Measurements from ENCODE around the gene MMP2. TPM values are rescaled to one million over a fixed set of nuclear protein-coding genes. Genes with fewer than 3 reads are reported as not detected.

Gene MMP2
- 121 TPM for total RNA-seq

DNA sequence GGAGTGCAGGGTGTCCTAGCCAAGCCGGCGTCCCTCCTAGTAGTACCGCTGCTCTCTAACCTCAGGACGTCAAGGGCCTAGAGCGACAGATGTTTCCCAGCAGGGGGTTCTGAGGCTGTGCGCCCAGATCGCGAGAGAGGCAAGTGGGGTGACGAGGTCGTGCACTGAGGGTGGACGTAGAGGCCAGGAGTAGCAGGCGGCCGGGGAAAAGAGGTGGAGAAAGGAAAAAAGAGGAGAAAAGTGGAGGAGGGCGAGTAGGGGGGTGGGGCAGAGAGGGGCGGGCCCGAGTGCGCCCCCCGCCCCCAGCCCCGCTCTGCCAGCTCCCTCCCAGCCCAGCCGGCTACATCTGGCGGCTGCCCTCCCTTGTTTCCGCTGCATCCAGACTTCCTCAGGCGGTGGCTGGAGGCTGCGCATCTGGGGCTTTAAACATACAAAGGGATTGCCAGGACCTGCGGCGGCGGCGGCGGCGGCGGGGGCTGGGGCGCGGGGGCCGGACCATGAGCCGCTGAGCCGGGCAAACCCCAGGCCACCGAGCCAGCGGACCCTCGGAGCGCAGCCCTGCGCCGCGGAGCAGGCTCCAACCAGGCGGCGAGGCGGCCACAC, at the start of gene MMP2:
TSS of gene MMP2 (plus strand) at position 372 of the 603 bp plus-strand sequence. CDS start 282 bp downstream, outside the sequence.
- DNase-seq (ENCODE audit: low spot score): peak; percentile 79

DNA sequence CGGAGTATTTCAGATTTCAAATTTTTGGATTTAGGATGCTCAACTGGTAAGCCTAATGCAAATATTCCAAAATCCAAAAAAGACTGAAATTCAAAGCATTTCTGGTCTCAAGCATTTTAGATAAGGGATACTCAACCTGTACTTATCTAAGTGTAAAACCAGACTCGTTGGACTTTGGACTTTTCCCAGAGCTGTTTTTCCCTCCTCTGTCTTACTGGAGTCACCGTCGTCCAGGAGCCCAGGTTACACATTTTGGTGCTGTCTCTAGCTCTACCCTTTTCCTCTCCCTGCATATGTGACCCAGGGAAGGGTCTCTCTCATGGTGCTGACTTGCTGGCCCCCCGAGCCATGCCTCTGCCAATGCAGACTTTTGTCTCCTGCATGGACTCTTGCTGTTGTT, 46.0 kb upstream of the MMP2 start:
- no peak for DNase-seq (ENCODE audit: low spot score)

DNA sequence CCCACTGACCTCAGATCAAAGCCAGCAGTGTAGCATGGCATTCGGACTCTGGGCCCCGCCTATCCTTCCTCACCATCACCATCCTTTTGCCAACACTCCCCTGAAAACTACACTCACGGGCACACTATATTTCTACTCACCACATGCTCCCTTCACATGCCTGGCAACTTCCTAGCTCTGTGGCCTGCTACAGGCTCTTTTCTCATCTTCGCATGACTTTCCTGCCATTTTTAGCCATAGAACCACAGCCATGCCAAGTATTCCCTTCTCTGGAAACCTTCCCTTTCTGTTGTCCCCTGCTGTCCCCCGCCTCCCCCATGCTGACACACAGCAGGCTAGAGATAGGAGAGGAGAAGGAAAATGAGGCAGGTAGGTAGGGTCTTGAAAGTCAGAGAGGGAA, 45.5 kb upstream of the MMP2 start:
- no peak for DNase-seq (ENCODE audit: low spot score)

DNA sequence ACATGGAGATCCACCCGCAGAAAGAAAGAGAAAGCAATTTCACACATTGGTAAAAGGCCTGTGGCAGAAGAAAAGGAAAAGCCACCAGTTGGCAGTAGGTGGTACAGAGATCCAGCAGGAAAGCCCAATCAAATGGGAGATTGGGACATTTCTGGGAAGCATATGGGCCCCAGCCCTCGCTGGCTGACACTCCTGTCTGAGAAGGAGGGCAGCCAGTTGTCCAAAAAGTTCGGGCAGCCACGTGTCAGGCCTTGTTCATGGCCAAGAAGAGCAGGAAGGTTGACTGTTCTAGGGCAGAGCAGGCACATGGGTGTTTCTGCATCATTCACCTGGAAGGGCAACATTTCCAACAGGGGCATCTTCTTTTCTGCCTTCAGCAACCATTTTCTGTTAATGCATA, 45.0 kb upstream of the MMP2 start:
- no peak for DNase-seq (ENCODE audit: low spot score)

DNA sequence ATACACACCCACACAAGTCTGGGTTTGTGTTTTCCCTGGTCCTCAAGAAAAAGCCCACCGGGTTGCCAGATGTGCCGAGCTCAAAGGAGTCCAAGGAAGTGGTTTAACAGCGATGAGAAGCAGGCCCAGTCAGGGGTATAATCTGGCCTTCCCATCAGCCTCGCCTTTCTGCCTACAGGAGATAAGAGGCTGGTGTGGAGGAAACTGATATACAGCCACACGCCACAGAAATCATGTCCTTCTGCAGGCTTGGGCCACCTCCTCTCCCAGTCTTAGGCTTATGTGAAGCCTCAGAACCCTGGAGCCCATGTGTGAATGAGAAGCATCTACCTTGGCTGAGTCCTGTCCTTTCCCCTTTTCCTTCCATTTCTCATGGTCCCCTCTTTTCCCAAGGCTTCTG, 43.6 kb upstream of the MMP2 start:
- no peak for DNase-seq (ENCODE audit: low spot score)

DNA sequence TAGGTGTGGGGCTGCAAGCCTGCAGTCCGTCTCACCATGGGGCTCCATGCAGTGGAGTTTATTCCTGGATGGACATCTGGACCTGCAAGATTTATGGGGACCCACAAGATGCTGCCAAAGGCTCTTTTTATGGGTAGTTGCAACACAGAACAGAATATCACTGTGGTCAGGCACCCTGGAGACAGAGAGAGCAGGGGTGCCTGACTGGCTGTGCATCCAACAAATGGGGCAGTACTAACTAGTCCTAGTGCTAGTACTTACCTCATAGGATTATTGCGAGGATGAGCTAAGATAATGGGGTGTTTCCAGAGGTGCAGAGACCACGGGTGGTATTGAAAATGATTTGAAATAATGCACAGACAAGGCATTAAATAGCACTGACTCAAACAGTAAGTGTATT, 42.4 kb upstream of the MMP2 start:
- no peak for DNase-seq (ENCODE audit: low spot score)

DNA sequence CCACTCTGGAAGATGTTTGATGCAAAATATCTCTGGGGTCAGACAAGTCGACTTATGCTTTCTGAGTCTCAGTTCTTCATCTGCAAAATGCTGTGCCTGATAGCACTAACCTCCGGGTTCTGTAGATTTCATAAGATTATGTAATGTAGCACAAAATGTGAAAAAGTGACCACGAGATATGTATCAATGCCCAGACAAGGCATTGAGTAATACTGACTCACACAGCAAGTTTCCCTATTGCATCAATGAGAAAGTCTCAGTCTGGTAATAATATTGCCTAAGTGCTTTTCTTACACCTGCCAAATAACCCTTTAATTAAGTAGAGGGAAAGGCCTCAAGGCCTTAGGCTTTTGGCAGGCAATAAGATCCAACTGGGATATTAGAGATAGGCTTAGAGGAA, 41.4 kb upstream of the MMP2 start:
- DNase-seq (ENCODE audit: low spot score): no peak

DNA sequence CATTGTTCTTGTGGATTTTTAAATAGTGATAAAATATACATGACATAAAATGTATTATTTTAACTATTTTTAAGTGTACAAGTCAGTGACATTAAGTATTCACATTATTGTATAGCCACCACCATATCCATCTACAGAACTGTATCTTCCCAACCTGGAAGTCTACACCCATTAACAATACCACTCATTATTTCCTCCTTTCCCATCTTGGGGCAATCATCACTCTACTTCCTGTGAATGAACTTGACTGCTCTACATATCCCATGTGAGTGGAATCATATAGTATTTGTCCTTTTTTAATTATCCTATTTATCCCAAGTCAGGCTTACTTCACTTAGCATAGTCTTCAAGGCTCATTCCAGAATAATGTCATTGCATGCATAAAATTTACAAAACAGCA, 40.7 kb upstream of the MMP2 start:
- DNase-seq (ENCODE audit: low spot score): no peak

DNA sequence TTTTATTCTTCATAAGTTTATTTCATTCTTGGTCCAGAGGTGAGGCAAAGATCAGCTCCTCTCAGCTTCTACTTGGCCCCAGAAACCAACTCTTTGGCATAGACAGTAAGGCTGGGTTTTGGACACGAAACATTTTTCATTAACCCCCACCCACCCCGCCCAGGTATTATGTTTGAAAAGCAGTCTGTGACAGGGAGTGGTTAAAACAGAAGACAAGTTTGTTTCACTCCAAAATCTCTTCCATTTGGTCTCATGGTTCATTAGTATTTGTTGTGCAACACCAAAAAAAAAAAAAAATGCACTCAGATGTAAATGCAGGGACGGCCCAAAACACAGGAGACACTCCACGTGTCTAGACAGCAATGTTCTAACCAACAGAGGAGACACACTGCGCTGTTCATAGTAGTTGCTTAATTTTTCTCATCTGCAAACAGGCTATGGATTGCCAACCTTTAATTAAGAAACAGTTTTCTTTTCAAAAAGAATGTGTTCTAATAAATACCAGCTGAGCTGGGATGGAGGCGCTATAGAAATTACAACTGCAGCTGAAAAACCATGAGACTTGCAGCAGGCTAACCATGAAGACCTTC, 39.8 kb upstream of the MMP2 start:
- no peak for DNase-seq (ENCODE audit: low spot score)

DNA sequence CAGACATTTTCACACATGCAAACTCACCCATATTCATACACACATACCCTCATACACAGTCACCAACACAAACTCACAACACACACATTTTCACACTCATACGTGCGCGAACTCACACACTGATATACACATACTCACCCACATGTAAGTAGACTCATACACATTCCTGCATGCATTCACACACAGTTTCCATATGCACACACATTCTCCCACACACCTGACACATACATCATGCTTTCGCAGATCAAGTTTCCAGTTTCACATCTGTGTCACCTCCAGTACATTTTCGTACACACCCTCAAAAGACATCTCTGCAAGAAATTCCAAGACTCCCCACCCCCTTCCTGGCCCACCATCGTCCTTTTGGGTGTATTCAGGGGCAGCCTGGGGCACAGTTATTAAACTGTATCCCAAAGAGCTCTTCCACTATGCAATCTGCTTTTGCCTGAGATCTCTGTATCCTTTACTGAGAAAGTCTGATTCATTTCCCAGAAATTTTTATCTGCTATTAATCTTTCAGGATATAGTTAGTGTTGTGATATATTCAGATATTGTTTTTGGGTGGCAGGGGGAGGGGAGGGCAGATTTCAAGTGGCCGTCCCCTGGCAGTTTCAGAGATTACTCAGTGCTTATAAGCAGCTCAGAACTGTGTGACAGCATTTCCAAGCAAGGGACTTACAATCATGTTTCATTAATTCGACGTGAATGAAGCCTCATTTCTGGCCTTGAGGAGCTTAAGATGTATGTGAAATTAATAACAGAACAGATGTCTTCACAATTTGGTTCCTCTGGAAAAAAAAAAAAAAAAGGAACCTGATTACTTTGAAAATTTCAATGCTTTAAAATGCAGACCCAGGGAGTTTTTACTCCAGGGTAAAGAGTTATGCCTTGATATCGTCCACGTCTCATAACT, 35.3 kb upstream of the MMP2 start:
- no peak for DNase-seq (ENCODE audit: low spot score)

DNA sequence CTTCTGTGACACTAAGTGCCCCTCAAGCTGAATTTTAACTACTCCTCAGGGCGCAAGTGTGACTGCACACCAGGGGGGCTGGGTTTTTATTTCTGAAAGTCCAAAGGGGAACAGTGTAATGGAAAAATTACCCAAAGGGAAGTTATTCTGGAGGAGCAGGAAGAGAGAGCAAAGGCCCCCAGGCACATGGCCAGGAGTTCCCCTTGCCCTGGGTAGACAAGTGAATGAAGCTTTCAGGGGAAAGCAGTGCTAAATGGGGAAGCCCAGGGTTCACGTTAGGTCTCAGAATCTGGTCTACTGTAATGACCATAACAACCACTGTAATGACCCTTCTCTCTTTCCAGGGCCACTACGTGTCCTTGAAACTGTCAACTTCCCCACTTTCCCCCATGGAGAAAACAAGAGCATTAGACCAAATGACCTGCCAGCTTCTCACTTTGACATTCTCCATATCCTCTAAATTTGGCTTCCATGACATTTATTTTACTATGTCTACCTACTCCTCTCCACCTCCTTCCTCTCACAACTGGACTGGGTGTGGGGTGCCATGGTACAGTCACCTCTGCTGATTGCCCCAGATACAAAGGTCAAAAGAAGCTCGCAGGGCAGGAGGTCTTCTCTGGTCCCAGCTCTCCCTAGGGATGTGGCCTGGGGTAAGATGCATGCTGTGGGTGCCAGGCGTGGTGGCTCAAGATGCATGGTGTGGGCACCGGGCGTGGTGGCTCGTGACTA, 34.1 kb upstream of the MMP2 start:
- no peak for DNase-seq (ENCODE audit: low spot score)

DNA sequence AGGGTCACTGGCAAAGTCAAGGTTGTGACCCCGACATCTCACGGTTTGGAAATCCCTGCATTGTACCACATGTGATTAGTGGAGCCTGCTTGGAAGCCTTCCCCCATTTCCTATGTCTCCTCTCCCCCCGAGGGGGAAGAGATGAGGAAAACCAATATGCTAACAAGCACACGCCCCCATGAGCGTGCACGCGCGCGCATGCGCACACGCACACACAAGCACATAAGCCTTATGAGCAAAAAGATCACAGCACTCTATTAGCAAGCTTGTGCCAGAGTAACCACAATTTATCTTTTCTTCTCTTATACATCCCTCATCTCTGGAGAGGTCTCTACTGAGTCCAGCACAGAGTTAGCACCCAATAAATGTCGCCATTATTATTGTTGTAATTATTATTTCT, 31.8 kb upstream of the MMP2 start:
- no peak for DNase-seq (ENCODE audit: low spot score)

DNA sequence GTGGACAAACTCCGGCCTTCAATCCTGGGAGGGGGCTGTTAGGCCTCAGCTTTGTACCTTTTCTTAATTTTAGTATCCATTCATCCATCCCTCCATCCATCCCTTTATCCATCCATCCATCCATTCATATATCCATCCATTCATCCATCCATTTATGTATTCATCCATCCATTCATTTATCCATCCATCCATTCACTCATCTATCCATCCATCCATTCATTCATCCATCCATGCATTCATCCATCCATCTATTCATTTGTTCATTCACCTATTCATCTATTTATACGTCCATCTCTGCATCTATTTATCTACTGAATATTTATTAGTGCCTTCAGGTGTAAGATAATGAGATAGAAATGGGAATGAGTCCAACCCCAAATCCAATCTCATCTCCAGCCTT, 26.0 kb upstream of the MMP2 start:
- DNase-seq (ENCODE audit: low spot score): no peak

DNA sequence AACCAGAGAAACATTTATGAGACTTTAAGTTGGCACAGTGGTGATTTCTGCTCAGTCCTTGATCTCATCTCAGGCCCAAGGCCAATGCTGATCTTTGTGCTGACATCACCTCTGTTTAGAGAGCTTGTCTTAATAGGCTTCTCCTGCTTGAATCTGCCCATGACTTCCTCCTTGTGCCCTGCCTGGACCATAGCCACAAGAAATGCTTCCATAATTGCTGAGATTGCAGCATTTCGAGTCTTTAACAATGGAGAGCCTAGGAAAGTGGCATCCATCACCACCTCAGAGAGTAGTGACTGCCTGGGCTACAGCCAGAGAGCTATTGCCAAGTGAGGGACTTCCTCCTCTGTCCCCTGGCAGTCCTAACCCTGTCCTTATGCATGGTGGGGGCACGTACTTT, 25.1 kb upstream of the MMP2 start:
- no peak for DNase-seq (ENCODE audit: low spot score)

DNA sequence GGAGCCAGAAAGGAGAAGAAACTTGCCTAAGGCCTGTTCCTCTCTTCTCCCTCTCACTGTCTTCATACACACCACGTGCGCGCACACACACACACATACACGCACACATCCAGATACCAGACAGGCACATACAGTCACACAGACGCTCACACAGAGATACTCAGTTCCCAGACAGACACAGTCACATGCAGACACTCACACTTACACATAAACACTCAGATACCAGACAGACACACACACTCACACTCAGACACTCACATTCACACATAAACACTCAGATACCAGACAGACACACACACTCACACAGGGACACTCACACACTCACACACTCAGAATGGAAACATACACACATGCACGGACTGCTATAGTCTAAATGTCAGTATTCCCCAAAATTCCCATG, 24.1 kb upstream of the MMP2 start:
- no peak for DNase-seq (ENCODE audit: low spot score)

DNA sequence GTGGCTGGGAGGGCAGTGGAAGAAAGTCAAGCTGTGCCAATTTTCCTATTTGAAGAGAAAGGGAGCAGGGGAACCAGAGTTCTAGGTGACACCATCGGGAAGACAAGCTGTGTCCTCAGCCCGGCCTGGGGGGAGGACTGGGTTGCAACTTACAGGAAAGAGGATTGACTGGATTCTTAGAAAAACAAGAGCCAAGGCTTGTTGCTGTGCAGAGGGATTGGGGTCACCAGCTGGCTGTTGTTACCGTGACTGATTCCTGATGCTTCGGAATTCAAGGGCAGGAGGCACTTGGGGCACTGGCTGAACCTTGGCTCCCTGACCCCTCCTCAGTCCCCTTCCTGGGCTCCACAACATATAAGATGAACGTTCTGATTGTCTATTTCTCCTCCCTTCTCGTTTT, 16.8 kb upstream of the MMP2 start:
- DNase-seq (ENCODE audit: low spot score): no peak

DNA sequence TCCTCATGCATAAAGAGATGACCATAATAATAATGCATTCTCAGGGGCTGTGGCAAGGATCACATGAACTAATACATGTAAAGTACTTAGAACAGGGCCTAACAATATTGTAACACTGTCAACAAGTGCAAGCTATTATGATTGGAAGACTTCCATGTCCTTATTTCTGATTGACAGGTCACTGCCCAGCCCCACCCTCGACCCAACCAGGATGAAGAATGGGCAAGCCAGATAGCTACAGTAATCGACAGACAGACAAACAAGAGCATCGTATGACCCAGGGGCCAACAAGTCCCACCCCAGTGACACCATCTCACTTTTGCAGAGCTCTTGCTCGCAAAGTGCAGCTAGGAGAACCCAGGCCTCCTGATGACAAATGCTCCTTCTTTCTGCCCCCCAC, 14.6 kb upstream of the MMP2 start:
- DNase-seq (ENCODE audit: low spot score): no peak

DNA sequence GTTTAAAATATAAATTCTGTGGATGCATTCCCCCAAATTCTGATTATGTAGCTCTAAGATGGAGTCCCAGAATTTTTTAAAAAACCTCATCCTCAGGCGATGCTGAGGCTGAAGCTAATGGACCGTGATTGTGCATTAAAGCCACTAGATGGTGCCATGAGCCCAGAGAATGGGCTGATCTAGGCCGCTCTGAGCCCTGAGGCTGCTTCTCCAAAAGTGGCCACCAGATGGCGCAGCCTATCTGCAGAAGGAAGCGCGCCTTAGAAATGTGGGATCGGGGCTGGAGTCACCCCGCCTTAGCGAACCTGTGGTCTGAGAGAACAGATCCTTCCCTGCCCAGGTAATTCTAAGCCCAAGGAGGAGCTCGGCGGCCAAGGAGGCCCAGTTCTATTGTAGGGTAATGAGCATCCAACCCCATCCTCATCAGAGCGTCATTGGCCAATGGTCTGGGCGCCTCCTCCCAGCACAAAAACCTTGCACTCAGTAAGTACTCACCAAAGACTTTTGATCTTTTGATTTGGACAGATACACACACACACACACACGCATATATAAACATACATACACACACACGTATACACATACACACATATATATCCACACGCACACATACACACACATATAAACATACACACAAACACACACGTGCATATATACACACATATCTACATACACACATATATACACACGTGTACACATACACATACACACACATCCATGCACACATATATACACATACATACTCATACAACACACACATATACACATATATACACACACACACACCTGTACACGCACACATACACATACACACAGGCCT, 13.7 kb upstream of the MMP2 start:
- DNase-seq (ENCODE audit: low spot score): peak; percentile 89

DNA sequence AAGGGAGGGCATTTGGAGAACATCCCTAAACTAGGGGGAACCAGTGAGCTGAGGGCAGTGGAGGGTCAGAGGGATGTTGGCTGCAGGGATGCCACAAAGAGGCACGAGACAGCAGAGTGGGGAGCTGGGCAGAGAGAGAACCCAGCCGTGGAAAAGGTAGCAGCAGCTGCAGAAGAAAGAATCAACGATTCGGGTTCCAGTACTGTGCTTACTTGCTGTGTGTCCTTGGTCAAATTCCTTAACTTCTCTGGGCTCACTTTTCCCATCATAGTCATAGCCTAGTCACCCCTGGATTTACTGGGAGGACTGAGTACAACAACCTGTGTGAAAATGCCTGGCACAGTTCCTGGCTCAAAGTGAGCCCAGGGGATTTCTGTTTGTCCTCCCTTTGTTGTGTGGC, 12.8 kb upstream of the MMP2 start:
- no peak for DNase-seq (ENCODE audit: low spot score)

DNA sequence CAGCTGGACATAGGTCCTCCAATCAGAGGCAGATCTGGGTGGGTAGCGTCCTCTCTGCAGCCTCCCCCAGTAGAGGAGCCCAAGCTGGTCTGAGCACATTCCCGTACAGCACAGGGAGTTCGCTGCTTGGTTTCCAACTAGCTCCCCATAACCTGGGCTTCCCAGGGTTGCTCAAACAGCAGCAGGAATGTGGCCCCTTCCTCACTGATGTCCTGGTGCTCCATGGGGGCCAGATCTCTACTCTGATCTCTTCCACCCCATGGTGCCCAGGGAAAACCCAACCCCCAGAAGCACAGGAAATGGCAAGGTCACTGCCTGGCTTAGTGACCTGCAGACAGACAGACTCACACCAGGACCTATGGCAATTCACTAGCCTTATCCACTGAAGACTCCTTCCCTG, 11.1 kb upstream of the MMP2 start:
- no peak for DNase-seq (ENCODE audit: low spot score)

DNA sequence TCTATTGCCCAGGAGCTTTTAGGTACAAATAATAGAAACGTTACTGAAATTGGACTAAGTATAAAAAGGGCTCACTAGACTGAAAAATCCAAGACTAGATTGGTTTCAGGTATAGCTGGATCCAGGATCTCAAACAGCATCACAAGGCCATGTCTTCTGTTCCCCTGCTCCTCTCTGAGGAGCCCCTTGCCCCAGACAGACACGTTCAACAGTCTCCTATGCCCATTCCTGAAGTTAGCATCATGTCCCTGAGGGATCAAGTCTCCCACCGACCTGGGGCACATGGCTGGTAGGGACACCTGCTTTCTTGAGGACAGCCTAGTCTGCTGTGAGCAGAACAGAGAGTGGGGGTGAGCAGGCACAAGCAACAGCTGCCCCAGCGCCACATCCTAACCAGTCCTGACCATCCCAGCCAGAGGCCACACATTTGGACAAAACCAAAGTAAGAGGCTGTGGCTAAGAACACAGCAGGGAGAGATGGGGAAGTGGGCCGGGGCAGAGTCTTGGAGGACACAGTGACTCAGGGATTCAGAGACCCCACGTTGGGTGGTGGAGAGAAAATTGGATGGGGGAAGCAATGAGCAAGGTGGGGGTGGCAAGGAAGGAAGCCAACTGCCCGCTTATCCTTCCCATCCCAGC, 10.5 kb upstream of the MMP2 start:
- DNase-seq (ENCODE audit: low spot score): no peak

Measured in ureter (tissue), 1 donor.